ENCODE measurements around the gene GRIA3.

DNA sequence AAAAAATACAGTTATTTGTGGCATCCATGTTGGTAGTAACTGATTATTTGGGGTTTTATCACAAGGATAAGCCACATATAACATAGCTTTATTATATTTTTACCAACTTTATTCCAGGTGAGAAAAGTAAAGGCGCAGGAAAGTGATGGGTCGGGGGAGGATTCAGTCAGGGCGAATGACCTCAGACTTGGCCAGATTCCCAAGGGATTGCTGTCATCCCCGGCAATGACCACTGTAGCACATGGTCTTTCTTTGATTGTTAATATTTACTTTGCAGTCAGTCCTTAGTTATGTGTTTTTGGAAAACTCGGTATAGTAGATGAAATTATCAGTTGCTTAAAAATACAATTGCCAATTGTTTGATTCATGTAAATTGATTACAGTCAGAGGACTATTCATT is 17.6 kb downstream of the GRIA3 start:
- TF ChIP-seq TCF7 (CRISPR knock-in tag; IDR thresholded peaks at IDR 0.05; ENCODE audit: low read depth) (no peak), CTCF (IDR thresholded peaks at IDR 0.05) (no peak), NFE2L1 (CRISPR knock-in tag; IDR thresholded peaks at IDR 0.05) (no peak), E2F5 (CRISPR knock-in tag; IDR thresholded peaks at IDR 0.05) (no peak), USF2 (CRISPR knock-in tag; IDR thresholded peaks at IDR 0.05) (no peak), ZNF416 (CRISPR knock-in tag; IDR thresholded peaks at IDR 0.05) (no peak), SP1 (CRISPR knock-in tag; conservative IDR thresholded peaks at IDR 0.05) (no peak)
- TF ChIP-seq, protein P1, sequence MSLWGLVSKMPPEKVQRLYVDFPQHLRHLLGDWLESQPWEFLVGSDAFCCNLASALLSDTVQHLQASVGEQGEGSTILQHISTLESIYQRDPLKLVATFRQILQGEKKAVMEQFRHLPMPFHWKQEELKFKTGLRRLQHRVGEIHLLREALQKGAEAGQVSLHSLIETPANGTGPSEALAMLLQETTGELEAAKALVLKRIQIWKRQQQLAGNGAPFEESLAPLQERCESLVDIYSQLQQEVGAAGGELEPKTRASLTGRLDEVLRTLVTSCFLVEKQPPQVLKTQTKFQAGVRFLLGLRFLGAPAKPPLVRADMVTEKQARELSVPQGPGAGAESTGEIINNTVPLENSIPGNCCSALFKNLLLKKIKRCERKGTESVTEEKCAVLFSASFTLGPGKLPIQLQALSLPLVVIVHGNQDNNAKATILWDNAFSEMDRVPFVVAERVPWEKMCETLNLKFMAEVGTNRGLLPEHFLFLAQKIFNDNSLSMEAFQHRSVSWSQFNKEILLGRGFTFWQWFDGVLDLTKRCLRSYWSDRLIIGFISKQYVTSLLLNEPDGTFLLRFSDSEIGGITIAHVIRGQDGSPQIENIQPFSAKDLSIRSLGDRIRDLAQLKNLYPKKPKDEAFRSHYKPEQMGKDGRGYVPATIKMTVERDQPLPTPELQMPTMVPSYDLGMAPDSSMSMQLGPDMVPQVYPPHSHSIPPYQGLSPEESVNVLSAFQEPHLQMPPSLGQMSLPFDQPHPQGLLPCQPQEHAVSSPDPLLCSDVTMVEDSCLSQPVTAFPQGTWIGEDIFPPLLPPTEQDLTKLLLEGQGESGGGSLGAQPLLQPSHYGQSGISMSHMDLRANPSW (CRISPR knock-in tag; conservative IDR thresholded peaks at IDR 0.05; ENCODE audit: low read depth) = no peak
